ENCODE measurements around the gene LHX8.

Gene LHX8

GRCh38 chr1:75203415-75204277, 69.5 kb downstream of the LHX8 start:
- DNase-seq (ENCODE audit: low read depth) = no peak

- DNase-seq (ENCODE audit: low read depth) = no peak
These were observed 74.7 kb downstream of the LHX8 start for GRCh38 chr1:75208862-75209261.

All from stimulated activated CD8-positive, alpha-beta memory T cell treated with anti-CD3 and anti-CD28 coated beads, Interleukin-15, amount 100 ng/mL, for 24 hours (primary cell).